Occipital lobe (tissue), 2 donors: ENCODE measurements around the gene LRRFIP2. TPM values are rescaled to one million over a fixed set of nuclear protein-coding genes. Genes with fewer than 3 reads are reported as not detected.
"Not testable (repeated sequence)": the region's sequence is repeated elsewhere in the genome, so short reads cannot be mapped to it uniquely, and the experiment has no call there.

Experiments used
- DNase-seq: peaks from one replicate; lab custom pipeline; 2025; lab: John Stamatoyannopoulos, UW
- total RNA-seq: library from RNA; depleted of rRNA; stranded (reverse); fragments of >200 nt; gene quantifications from one replicate; pipeline ENCODE4 v1.2.3, GENCODE V29; 2014

Gene LRRFIP2, protein sequence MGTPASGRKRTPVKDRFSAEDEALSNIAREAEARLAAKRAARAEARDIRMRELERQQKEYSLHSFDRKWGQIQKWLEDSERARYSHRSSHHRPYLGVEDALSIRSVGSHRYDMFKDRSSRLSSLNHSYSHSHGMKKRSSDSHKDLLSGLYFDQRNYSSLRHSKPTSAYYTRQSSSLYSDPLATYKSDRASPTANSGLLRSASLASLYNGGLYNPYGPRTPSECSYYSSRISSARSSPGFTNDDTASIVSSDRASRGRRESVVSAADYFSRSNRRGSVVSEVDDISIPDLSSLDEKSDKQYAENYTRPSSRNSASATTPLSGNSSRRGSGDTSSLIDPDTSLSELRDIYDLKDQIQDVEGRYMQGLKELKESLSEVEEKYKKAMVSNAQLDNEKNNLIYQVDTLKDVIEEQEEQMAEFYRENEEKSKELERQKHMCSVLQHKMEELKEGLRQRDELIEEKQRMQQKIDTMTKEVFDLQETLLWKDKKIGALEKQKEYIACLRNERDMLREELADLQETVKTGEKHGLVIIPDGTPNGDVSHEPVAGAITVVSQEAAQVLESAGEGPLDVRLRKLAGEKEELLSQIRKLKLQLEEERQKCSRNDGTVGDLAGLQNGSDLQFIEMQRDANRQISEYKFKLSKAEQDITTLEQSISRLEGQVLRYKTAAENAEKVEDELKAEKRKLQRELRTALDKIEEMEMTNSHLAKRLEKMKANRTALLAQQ
- total RNA-seq: 54.6 TPM

- DNase-seq: no peak
Observed at GRCh38 chr3:37174532-37175126, at the start of gene LRRFIP2. Gene LRRFIP2, minus strand, starts transcription at chr3:37174582. Its CDS starts 25,599 bp downstream, at chr3:37148983.

DNA sequence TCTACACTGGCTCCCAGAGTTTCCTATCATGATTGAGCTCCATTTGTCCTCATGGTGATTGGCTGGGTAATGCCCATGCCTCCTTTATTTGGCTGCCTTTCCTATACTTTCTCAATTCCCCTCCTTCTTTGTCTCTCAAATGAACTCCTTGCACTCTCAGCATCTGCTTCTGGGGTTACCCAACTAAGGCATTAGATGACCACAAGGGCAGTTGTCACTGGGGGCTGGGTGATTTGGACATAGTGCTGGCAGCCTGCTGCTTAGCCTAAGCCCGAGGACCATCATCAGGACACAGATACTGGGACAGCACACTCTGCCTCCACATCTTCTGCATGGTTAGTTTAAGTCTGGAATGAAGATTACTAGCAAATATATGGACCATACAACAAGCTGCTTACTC, 49.2 kb upstream of the LRRFIP2 start:
- no peak for DNase-seq

- no peak for DNase-seq
Observed at GRCh38 chr3:37223141-37223558, 48.8 kb upstream of the LRRFIP2 start.

DNA sequence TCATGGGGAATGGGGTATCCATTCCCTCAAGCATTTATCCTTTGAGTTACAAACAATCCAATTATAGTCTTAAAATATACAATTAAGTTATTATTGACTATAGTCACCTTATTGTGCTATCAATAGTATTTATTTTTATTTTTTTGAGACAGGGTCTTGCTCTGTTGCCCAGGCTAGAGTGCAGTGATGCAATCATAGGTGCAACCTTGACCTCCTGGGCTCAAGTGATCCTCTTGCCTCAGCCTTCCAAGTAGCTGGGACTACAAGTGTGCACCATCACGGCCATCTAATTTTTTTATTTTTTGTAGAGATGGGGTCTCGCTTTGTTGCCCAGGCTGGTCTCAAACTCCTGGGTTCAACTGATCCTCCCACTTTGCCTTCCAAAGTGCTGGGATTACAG, 48.2 kb upstream of the LRRFIP2 start:
- not testable (repeated sequence) for DNase-seq

DNA sequence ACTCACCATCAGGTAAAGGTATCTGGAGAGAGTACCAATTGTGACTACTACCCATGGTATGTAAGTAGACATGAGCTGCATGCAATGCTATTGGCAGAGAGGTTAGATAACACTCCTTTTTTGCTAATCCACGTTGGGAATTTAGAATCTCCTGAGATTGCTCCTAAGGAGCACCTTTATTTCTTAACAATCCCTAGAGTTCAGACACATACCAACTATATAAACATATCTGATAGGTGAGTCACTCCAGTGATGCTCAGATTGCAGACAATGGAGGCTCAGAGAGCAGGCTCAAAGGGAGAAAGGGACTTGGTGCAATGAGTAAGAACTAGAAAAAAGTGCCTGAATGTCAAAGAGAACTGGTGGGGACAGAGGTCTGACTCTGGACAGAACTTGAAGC, 47.0 kb upstream of the LRRFIP2 start:
- no peak for DNase-seq

DNA sequence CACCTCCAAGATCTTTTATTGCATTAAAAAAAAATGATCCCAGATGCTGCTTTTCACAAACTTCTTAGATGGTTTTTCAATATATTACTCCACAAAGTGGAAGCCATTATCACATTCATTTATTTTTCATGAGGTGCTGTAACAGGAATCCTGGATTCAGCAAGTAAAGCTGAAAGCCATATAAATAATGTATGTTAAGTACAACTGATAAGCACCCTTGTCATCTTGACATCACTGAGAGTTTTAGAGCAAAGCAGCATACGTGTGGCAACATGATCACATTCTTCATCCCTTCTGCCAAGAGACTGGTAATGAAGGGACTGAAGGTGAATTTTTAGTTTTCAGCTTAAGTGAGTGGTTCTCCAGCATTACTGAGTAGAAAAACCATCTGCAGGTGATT, 44.9 kb upstream of the LRRFIP2 start:
- DNase-seq: no peak

DNA sequence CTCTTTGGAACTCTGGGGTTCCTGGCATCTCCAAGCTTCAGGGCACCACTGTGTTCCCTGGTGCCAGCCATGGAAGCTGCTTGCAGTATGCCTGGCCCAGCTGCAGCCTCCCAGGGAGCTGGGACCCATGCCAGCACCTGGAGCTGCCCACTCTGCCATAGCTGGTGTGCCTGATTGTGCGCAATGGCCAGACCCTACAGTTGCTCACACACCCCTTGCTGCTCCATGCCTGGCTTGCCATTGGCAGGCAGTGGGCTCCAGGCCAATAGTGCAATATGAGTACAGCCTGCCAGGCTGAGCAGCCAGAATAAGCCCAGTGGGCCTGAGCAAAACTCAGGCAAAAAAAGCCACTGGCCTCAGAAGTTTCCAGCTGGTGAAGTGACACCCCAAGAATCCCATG, 43.8 kb upstream of the LRRFIP2 start:
- no peak for DNase-seq

- DNase-seq: no peak
Observed at GRCh38 chr3:37217098-37217849, 42.9 kb upstream of the LRRFIP2 start.

DNA sequence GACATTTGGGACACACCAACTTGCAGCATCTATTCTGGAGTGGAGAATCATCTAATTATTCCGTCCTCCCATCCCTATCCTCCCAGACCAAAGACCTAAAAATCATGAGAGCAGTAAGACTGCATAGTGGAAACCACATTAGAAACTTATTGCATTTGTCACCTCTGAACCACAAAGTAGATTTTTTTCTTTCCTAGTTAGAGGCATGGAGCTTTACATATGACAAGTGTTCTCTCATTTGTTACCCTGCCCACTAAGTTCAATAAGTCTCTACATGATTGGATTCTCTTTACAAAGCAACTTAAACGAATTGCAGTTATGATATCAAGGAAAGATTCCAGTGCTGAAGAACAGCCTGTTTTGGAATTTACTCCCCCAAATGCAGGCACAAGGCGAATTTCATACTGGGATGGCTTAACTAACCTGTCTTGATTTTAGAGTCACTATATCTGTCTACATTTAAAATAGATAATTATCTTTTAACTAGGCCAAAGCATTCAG, 42.3 kb upstream of the LRRFIP2 start:
- no peak for DNase-seq

GRCh38 chr3:37214076-37214475, 39.7 kb upstream of the LRRFIP2 start:
- DNase-seq: no peak

GRCh38 chr3:37210230-37210629, 35.8 kb upstream of the LRRFIP2 start:
- DNase-seq: no peak

DNA sequence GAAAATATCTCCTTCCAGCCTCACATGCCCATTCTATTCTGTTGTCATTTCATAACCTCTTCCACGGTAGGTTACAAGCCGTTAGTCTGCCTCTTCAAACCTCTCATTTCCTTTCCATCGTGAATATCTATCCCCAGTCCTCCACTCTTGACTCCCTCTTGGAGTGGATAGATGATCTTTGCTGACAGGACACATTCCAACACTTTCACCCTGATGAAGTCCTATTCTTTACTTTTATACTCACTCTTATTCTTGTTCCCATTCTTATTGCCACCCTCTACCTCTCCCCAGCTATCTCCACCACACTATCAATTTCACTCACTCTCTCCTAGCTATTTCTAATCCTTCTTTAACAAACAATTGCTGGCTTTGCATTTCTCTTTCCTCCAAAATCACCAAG, 34.2 kb upstream of the LRRFIP2 start:
- DNase-seq: not testable (repeated sequence)

GRCh38 chr3:37208008-37208407, 33.6 kb upstream of the LRRFIP2 start:
- not testable (repeated sequence) for DNase-seq

- DNase-seq: not testable (repeated sequence)
Observed at GRCh38 chr3:37206041-37206440, 31.7 kb upstream of the LRRFIP2 start.

DNA sequence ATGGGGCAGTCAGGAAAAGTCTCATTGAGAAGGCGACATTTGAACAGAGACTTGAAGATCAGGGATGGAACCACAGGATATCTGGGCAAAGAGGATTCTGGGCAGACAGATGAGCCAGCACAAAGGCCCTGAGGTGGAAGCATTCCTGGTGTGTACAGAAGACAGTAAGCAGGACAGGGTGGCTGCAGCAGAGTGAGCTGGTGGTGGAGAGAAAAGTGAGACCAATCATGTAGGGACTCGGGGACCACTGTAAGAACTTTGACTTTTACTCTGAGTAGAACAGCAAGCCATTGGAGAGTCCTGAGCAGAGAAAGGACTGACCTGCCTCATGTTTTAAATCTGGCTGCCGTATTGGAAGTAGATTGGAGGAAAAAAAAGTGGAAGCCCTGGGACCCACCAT, 29.9 kb upstream of the LRRFIP2 start:
- DNase-seq: no peak

GRCh38 chr3:37202035-37202434, 27.7 kb upstream of the LRRFIP2 start:
- no peak for DNase-seq

GRCh38 chr3:37200141-37200540, 25.8 kb upstream of the LRRFIP2 start:
- no peak for DNase-seq

DNA sequence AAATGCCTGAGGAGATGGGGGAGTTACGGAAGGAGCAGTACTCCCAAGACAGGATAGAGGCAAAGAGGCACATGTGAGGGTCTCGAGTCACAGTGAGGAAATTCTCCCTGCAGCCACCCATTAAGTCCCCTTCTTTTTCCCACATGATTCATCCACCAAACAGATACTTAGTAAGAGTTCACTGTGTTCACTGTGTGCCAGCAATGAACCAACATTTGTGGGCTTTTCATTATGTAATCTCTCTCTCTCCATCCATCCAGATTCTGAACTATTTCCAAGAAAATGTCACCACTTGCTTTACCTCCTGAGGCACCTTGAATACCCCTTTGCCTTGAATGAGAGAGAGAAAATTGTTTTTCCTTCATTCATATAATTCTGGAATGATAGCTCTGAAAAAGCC, 24.6 kb upstream of the LRRFIP2 start:
- DNase-seq: no peak

DNA sequence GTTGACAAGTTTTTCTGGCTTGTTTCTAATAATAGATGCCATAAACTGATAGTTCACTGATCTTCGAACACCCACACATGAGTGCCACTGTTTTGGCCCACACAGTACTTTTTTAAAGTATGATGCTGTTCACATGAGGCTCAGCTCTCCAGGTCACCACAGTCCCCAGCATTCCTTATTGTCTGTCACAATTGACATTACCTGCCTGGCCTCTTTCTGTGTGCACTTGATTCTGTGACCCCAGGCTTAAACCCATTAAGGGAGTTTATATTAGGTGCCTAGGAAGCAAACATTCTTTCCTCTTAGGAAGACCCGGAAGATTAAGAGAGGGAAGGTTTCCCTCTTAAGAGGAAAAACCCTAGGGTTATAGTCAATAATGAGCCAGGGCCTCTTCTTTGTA, 24.2 kb upstream of the LRRFIP2 start:
- no peak for DNase-seq

GRCh38 chr3:37197810-37198371, 23.5 kb upstream of the LRRFIP2 start:
- no peak for DNase-seq

- DNase-seq: no peak
Observed at GRCh38 chr3:37194533-37194932, 20.2 kb upstream of the LRRFIP2 start.
